ENCODE data around the gene ZNF587. TPM values are rescaled to one million over a fixed set of nuclear protein-coding genes. Genes with fewer than 3 reads are reported as not detected.

The ZNF587 gene
- total and polyA plus RNA-seq, 2 of the 13 experiments (the other 11 are each of a cell fraction or from before 2014, with no cell fraction given), result 8.7 to 17.5 TPM

- TF ChIP-seq PAF1 (CRISPR knock-in tag; IDR thresholded peaks at IDR 0.05), result no peak
- TF ChIP-seq MLXIP (CRISPR knock-in tag; IDR thresholded peaks at IDR 0.05; ENCODE audit: borderline replicate concordance), result no peak; the same call in 1 of the 2 replicates
- TF ChIP-seq ZNF331 (CRISPR knock-in tag; IDR thresholded peaks at IDR 0.05), result no peak; the same call in 1 of the 2 replicates
- peak; percentile 72 for TF ChIP-seq TEAD3 (CRISPR knock-in tag; optimal IDR thresholded peaks at IDR 0.05; ENCODE audit: borderline replicate concordance)
- no peak for TF ChIP-seq IRX3 (CRISPR knock-in tag; IDR thresholded peaks at IDR 0.05; ENCODE audit: borderline replicate concordance, low read depth)
- no peak for TF ChIP-seq ZC3H4 (CRISPR knock-in tag; IDR thresholded peaks at IDR 0.05; ENCODE audit: borderline replicate concordance)
- TF ChIP-seq TRIM22 (IDR thresholded peaks at IDR 0.05), result no peak
- TF ChIP-seq RERE (CRISPR knock-in tag; IDR thresholded peaks at IDR 0.05; ENCODE audit: low read depth), result no peak
- TF ChIP-seq MED8 (CRISPR knock-in tag; IDR thresholded peaks at IDR 0.05; ENCODE audit: insufficient replicate concordance), result no peak
- TF ChIP-seq HNRNPLL (IDR thresholded peaks at IDR 0.05; ENCODE audit: low read depth, low read length, poor library complexity, severe bottlenecking), result peak; percentile 65
- no peak for TF ChIP-seq ZNF749 (CRISPR knock-in tag; IDR thresholded peaks at IDR 0.05; ENCODE audit: borderline replicate concordance)
- no peak for TF ChIP-seq SRF (IDR thresholded peaks at IDR 0.05; ENCODE audit: low read depth, low read length)
- peak; percentile 92 to 94 for TF ChIP-seq POLR2A (IDR thresholded peaks at IDR 0.05; ENCODE audit: insufficient read depth in 1 of 2, low read depth in 2 of 2, low read length in 2 of 2)
- TF ChIP-seq CEBPB (IDR thresholded peaks at IDR 0.05; ENCODE audit: borderline replicate concordance, low read depth, low read length), result no peak
- no peak for TF ChIP-seq MTF1 (CRISPR knock-in tag; IDR thresholded peaks at IDR 0.05)
- no peak for TF ChIP-seq ZNF549 (CRISPR knock-in tag; IDR thresholded peaks at IDR 0.05)
- TF ChIP-seq TOE1 (CRISPR knock-in tag; IDR thresholded peaks at IDR 0.05), result peak; percentile 48; the same call in 1 of the 2 replicates
- no peak for TF ChIP-seq HNRNPK (IDR thresholded peaks at IDR 0.05; ENCODE audit: low read depth, low read length, poor library complexity, severe bottlenecking)
- TF ChIP-seq RFXANK (CRISPR knock-in tag; IDR thresholded peaks at IDR 0.05), result no peak; the same call in 1 of the 2 replicates
- TF ChIP-seq SIX4 (CRISPR knock-in tag; IDR thresholded peaks at IDR 0.05), result peak; percentile 49; the same call in 1 of the 2 replicates
- TF ChIP-seq SP2 (CRISPR knock-in tag; IDR thresholded peaks at IDR 0.05), result peak; percentile 94
- TF ChIP-seq ZFYVE20 (CRISPR knock-in tag; IDR thresholded peaks at IDR 0.05; ENCODE audit: borderline replicate concordance, low read depth), result no peak
These were observed 30.0 kb upstream of the ZNF587 start (continued) for GRCh38 chr19:57819475-57820148.
